Skeletal muscle satellite cell (primary cell): ENCODE measurements around the gene ADPRHL1.
"Not testable (repeated sequence)": the region's sequence is repeated elsewhere in the genome, so short reads cannot be mapped to it uniquely, and the experiment has no call there.

Source experiments
- H3K27me3 ChIP-seq: 2 replicates; pipeline ENCODE4 v1.7.0; 2013; ENCODE audit warnings: low read length; ENCODE audit not compliant: control insufficient read depth, insufficient read depth
- H3K36me3 ChIP-seq: 2 replicates; pipeline ENCODE4 v1.7.0; 2013; ENCODE audit warnings: mild to moderate bottlenecking, control low read depth, low read length; ENCODE audit not compliant: insufficient read depth
- H3K4me1 ChIP-seq: 2 replicates; pipeline ENCODE4 v1.7.0; 2013; ENCODE audit warnings: low read length; ENCODE audit not compliant: control insufficient read depth, insufficient read depth
- H3K4me2 ChIP-seq: 2 replicates; pipeline ENCODE4 v1.7.0; 2013; ENCODE audit warnings: mild to moderate bottlenecking, low read length
- H3K4me3 ChIP-seq: 2 replicates; pipeline ENCODE4 v1.7.0; 2013; ENCODE audit warnings: low read length
- H3K9ac ChIP-seq: 2 replicates; pipeline ENCODE4 v1.7.0; 2013; ENCODE audit warnings: mild to moderate bottlenecking, low read depth, low read length, moderate library complexity
- H3K9me3 ChIP-seq: replicated peaks from 2 replicates; pipeline ENCODE4 v1.7.0; 2013; ENCODE audit warnings: mild to moderate bottlenecking, control low read depth, low read length

Gene ADPRHL1

GRCh38 chr13:113390874-113391497 lies 62.3 kb downstream of the ADPRHL1 start:
- Histone ChIP-seq H3K9ac (no peak overlapping the region), H3K4me2 (no peak overlapping the region), H3K27me3 (no peaks in the 10 kb centered on the region), H3K4me3 (no peak overlapping the region), H3K36me3 (no peaks in the 10 kb centered on the region), H3K9me3 (no peaks in the 10 kb centered on the region), H3K4me1 (peaks cover 8% of the 10 kb centered on the region)

- H3K36me3 ChIP-seq, H3K9ac ChIP-seq, H3K9me3 ChIP-seq: not testable (repeated sequence)
Measured at GRCh38 chr13:113389586-113389985, 63.7 kb downstream of the ADPRHL1 start.

DNA sequence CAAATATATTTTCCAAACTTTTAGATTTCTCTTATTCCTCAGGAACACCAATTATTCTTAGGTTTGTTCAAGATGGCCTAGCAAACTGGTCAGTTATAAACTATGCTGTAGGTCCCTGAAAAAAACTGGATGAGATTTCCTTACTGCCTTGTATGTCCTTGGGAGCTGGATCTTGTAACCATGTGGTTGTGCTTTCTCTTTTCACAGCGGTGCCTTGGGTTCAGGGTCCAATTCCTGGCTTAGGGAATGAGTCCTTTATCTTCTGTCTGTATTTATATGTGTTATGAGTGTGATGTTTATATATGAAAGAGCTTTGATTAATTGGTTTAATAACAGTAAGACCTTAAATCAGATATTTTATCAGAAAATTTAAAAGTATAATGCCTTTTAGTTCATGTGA lies 65.9 kb downstream of the ADPRHL1 start:
- Histone ChIP-seq H3K4me3 (no peak overlapping the region), H3K4me1 (no peaks in the 10 kb centered on the region), H3K27me3 (no peaks in the 10 kb centered on the region), H3K9me3 (peaks cover under 1% of the 10 kb centered on the region), H3K9ac (no peak overlapping the region), H3K36me3 (no peaks in the 10 kb centered on the region), H3K4me2 (no peak overlapping the region)

More at GRCh38 chr13:113389586-113389985, 63.7 kb downstream of the ADPRHL1 start:
- H3K4me1 ChIP-seq, H3K27me3 ChIP-seq, H3K4me2 ChIP-seq, H3K4me3 ChIP-seq: not testable (repeated sequence)

DNA sequence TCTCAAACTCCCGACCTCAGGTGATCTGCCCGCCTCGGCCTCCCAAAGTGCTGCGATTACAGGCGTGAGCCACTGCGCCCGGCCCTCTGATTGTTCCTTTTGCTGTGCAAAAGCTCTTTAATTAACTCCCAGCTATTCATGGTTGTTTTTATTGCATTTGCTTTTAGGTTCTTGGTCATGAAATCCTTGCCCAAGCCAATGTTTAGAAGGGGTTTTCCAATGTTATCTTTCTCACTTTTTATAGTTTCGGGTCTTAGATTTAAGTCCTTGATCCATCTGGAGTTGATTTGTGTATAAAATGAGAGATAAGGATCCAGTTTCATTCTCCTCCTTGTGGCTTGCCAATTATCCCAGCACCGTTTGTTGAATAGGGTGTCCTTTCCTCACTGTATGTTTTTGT lies 70.2 kb downstream of the ADPRHL1 start:
- H3K4me2 ChIP-seq: no peak overlapping the region
- H3K4me1 ChIP-seq: no peaks in the 10 kb centered on the region
- no peaks in the 10 kb centered on the region for H3K36me3 ChIP-seq
- H3K9ac ChIP-seq: no peak overlapping the region
- H3K27me3 ChIP-seq: peaks cover under 1% of the 10 kb centered on the region
- H3K9me3 ChIP-seq: peaks cover 3% of the 10 kb centered on the region
- H3K4me3 ChIP-seq: no peak overlapping the region

- H3K36me3 ChIP-seq, H3K9ac ChIP-seq, H3K4me1 ChIP-seq, H3K27me3 ChIP-seq, H3K9me3 ChIP-seq, H3K4me3 ChIP-seq, H3K4me2 ChIP-seq: not testable (repeated sequence)
Measured at GRCh38 chr13:113382542-113382941, 70.7 kb downstream of the ADPRHL1 start.

DNA sequence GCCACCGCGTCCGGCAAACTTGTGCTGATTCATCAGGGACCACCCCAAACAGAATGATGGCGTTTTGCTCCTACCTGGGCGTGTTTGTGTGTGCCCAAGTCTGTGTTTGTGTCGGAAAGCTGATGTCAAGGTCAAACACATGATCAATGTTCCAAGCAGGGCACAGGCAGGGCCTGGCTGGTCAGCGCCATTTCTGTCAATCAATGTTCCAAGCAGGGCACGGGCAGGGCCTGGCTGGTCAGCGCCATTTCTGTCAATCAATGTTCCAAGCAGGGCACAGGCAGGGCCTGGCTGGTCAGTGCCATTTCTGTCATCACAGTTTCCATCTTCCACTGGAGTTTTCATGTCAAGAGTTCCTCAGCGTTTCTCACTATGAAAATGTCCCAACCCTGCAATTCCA lies 74.5 kb downstream of the ADPRHL1 start:
- H3K9ac ChIP-seq: no peak overlapping the region
- H3K4me3 ChIP-seq: no peak overlapping the region
- H3K36me3 ChIP-seq: no peaks in the 10 kb centered on the region
- peaks cover 3% of the 10 kb centered on the region for H3K9me3 ChIP-seq
- no peaks in the 10 kb centered on the region for H3K4me1 ChIP-seq
- peaks cover 22% of the 10 kb centered on the region for H3K27me3 ChIP-seq
- H3K4me2 ChIP-seq: no peak overlapping the region

DNA sequence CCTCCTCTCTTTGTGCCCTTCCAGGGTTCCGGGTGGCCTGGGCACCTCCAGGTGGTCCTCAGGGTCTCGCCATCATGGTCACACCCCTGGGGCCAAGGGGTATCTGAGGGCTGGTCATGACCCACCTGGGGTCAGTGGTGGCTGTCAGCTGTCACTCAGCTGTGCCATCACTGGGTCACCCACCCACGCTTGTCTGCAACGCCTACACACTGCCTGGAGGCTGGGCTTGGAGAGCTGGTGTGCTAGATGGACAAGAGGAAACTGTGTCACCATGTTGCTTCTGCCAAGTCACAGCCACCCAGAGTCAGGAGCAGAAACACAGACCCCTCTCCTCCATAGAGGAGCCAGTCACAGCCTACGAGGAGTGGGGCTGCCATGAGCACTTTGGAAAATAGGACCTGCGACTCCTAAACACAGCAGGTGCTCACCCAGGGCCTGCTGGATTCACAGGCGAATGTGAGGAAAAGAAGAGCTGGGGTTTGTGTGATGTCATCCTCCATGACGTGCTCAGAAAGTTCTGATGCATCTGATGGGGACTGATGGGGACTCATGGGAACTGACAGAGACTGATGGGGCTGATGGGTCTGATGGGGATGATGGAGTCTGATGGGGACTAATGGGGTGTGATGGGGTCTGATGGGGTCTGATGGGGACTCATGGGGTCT lies 78.6 kb downstream of the ADPRHL1 start:
- no peaks in the 10 kb centered on the region for H3K9me3 ChIP-seq

DNA sequence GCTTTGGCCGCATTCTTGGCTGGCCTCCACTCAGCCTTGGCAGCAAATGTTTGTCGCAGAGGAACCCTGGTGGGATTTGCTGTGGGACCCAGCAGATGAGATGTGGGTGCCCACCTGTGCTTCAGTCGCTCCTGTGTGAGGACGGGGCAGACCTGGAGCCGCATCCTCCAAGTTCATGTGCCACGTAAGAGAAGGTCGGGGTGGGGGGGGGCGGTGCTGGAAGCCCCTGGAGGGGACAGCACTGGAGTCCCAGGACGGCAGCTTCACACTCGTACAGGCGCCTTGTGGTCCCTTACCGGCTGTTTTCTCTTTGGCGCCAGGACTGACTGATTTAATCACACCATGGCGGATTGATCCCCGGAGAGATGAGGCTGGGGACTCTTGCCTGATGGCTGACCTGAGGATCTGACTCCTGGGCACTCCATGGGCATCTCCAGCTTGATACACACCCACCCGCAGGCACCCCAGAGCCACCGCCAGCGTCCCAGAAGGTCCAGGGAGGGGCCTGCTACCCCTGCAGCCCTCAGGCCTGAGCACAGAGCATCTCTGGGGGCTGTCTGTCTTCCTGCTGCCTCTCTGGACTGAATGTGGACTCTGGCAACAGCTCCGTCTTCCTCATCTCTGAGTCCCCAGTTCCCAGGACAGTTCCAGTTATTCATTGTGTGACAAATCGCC lies 79.3 kb downstream of the ADPRHL1 start:
- peaks cover 22% of the 10 kb centered on the region for H3K27me3 ChIP-seq
- H3K9me3 ChIP-seq: no peaks in the 10 kb centered on the region
- no peak overlapping the region for H3K4me2 ChIP-seq
- H3K4me1 ChIP-seq: no peaks in the 10 kb centered on the region
- H3K36me3 ChIP-seq: no peaks in the 10 kb centered on the region
- no peak overlapping the region for H3K4me3 ChIP-seq
- H3K9ac ChIP-seq: no peak overlapping the region

More for the DNA sequence above, 78.6 kb downstream of the ADPRHL1 start:
- H3K36me3 ChIP-seq: no peaks in the 10 kb centered on the region
- no peak overlapping the region for H3K4me2 ChIP-seq
- H3K4me1 ChIP-seq: no peaks in the 10 kb centered on the region
- peaks cover 22% of the 10 kb centered on the region for H3K27me3 ChIP-seq
- H3K4me3 ChIP-seq: no peak overlapping the region
- no peak overlapping the region for H3K9ac ChIP-seq

DNA sequence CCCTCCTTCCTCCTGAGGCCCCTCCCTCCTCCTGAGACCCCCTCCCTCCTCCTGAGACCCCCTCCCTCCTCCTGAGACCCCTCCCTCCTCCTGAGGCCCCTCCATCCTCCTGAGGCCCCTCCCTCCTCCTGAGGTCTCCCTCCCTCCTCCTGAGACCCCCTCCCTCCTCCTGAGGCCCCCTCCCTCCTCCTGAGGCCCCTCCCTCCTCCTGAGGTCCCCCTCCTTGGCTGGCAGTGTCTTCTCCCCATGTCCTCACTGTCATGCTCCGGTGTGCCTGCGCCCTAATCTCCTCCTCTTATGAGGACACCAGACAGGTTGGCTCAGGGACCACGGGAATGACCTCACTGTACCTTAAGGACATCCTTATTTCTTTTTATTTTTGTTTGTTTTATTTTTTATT lies 81.6 kb downstream of the ADPRHL1 start:
- not testable (repeated sequence) for H3K4me3 ChIP-seq, H3K4me2 ChIP-seq, H3K9me3 ChIP-seq, H3K9ac ChIP-seq, H3K36me3 ChIP-seq, H3K4me1 ChIP-seq
- peaks cover 16% of the 10 kb centered on the region for H3K27me3 ChIP-seq

GRCh38 chr13:113371061-113371460 lies 82.2 kb downstream of the ADPRHL1 start:
- no peak overlapping the region for H3K4me3 ChIP-seq
- H3K9ac ChIP-seq: no peak overlapping the region
- H3K4me1 ChIP-seq: no peaks in the 10 kb centered on the region
- H3K27me3 ChIP-seq: peaks cover 10% of the 10 kb centered on the region
- no peak overlapping the region for H3K4me2 ChIP-seq
- H3K36me3 ChIP-seq: no peaks in the 10 kb centered on the region
- H3K9me3 ChIP-seq: no peaks in the 10 kb centered on the region

DNA sequence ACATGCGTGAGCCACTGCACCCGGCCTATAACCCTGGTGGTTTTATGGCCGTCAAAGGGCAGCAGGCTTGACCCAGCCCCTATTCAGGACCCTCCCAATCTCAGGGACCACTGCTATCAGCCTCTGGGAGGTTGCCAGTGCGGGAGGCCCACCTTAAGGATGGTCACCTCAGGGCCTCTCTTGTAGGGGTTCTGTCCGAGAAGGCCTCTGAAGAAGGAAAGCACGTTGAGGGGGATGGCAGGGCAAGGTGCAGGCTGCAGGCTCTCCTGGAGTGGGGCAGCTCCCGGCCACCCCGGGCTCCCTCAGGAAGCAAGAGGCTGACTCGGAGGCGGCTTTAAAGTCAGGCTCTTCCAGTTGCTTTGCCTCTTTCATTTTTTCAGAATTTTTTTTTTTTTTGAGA lies 83.4 kb downstream of the ADPRHL1 start:
- Histone ChIP-seq H3K4me3 (no peak overlapping the region), H3K4me2 (no peak overlapping the region), H3K4me1 (no peaks in the 10 kb centered on the region), H3K9me3 (no peaks in the 10 kb centered on the region), H3K9ac (no peak overlapping the region), H3K36me3 (no peaks in the 10 kb centered on the region), H3K27me3 (peaks cover 16% of the 10 kb centered on the region)

DNA sequence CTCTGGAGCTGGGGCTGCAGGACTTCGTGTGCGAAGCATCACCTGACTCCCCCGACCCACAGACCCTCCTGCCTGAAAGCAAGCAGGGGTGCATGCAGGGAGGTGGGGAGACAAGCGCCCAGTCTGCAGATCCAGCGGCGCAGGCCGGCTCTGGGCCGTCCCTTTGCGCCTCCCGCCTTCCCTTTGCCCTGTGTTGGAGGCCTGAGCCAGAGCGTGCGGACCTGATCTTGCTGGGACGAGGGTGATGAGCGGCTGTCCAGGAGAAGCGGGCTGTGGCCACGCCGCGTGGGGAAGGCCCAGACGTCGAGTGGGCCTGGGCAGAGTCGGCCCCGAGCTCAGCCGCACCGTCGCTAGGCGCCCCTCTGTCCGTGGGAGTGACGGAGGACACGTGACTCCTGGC lies 84.1 kb downstream of the ADPRHL1 start:
- H3K9ac ChIP-seq: no peak overlapping the region
- no peak overlapping the region for H3K4me3 ChIP-seq
- H3K27me3 ChIP-seq: peaks cover 9% of the 10 kb centered on the region
- no peaks in the 10 kb centered on the region for H3K9me3 ChIP-seq
- H3K4me2 ChIP-seq: no peak overlapping the region
- peaks cover 3% of the 10 kb centered on the region for H3K4me1 ChIP-seq
- H3K36me3 ChIP-seq: no peaks in the 10 kb centered on the region
